ENCODE data around the gene ITIH4. TPM values are rescaled to one million over a fixed set of nuclear protein-coding genes. Genes with fewer than 3 reads are reported as not detected.

Gene ITIH4
- total RNA-seq, 1 experiment from 2014 or later, result not detected

DNA sequence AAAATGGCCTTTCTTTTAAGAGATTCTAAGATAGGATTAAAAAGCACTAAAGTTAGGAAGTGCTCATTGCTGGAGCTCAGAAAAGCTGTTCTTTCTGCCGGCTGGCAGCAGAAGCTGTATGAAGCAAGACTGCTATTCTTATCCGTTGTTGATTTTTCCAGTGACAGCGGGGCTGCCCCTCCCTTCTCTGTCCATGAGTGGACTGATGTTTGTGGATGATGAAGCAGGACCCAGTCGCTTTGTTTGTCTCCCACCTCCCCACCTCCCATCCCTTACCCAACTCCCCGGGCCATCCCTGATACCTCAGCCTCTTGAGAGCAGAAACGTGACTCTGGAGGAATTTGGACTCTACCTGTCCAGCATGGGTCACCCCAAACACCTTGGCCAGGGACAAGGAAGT, 14.7 kb upstream of the ITIH4 start:
- DNase-seq (ENCODE audit: low read depth in 1 of 2, low spot score in 2 of 2), result no peak
- no peaks in the 10 kb centered on the region for H3K9me3 ChIP-seq (replicated peaks)
- H3K27me3 ChIP-seq (replicated peaks), result no peaks in the 10 kb centered on the region
- H3K27ac ChIP-seq, result no peak overlapping the region
- H3K4me3 ChIP-seq, result no peak overlapping the region
- H3K36me3 ChIP-seq, result peaks cover 12% of the 10 kb centered on the region; the same call in 1 of the 2 replicates
- peaks cover 11% of the 10 kb centered on the region for H3K4me1 ChIP-seq (replicated peaks)

DNA sequence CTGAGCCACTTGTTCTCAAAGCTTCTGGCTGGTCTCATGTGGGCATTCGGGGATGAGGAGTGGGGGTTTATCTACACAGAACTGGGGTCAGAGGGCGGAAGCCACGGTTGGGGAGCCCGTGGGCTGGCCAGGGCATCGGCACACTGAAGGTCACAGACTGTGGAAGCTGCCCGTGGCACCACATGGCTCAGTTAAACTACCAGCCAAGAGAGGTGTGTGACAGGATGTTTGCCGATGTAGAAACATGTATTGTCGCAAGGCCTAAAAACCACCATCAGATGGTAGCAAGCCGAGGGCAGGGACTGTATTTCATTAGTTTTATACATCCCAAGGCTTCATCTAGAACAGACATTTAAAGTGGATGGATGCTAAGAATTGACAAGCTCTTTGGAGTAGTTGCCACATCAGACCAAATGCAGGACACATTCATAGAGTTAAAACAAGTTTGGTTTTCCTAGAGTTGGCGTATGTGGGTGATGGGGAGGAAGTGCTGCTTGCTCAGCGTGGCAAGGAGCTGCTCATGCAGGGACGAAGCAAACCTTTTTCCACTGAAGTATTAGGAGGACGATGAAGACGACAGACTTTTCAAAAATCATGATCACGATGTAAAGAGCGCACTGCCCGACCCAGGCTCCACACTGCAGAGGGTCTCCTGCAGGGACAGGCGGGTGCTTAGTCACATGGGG, 14.0 kb upstream of the ITIH4 start:
- no peak overlapping the region for H3K27ac ChIP-seq
- H3K4me1 ChIP-seq (replicated peaks), result peaks cover 11% of the 10 kb centered on the region
- no peak overlapping the region for H3K4me3 ChIP-seq
- peaks cover 10% of the 10 kb centered on the region; the same call in 1 of the 2 replicates for H3K36me3 ChIP-seq
- no peak for DNase-seq (ENCODE audit: low read depth in 1 of 2, low spot score in 2 of 2)
- no peaks in the 10 kb centered on the region for H3K9me3 ChIP-seq (replicated peaks)
- no peaks in the 10 kb centered on the region for H3K27me3 ChIP-seq (replicated peaks)

DNA sequence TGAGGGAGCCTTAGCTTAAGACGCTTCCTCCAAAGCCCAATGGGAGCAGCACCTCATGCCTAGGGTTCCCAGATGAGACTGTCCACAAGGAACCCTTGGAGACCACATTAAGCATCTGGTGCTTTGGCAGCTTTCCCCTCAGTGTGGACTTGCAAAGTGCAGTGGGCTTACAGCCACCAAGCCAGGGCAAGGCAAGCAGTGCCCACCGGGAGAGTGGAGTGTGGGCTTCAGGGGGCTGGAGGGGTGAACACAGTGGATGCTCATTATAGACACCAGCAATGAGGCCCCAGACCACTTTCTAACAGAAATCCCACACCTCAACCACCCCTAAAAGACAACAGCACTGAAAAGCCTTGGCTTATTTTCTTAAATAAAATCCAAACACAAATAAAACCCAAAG, 13.4 kb upstream of the ITIH4 start:
- no peak for DNase-seq (ENCODE audit: low read depth in 1 of 2, low spot score in 2 of 2)
- H3K27ac ChIP-seq, result no peak overlapping the region
- no peaks in the 10 kb centered on the region for H3K27me3 ChIP-seq (replicated peaks)
- H3K4me3 ChIP-seq, result no peak overlapping the region
- H3K9me3 ChIP-seq (replicated peaks), result no peaks in the 10 kb centered on the region
- peaks cover 11% of the 10 kb centered on the region for H3K4me1 ChIP-seq (replicated peaks)
- peaks cover 7% of the 10 kb centered on the region; the same call in 1 of the 2 replicates for H3K36me3 ChIP-seq

DNA sequence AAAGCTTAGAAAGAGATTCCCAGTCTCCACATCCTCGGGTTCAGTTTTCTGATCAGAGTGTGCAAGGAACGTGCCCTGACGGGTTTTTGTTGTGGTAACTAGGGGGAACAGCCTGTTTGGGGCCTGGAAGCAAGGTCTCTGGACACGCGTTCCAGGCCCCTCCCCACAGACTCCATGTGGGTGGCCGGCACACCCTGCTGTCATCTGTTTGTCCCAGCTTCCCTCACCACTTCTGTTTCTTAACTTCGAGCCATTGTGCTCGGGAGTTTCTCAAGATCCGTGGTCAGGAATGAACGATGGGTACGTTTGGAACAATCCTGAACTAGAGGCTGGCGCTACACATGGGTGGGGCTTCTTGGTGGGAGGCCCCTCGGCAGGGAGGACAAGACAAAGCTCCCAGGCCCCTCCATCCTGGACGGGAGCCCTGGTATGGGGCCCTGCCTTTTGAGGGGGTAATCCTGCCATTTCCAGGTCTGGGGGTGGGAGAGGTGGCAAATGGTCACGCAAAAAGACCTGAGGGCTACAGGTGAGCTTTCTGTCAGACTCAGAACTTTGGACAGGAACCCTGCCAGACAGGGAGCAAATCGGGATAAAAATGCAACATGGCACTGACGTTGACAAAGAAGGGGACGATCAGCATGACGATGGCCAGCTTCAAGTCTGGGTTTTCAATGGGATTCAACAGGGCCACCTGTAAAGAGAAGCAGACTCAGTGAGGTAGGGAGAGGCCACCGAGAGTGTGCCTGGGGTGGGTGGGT, 12.8 kb upstream of the ITIH4 start:
- peak in 1 of 2 experiments; percentile 28 for DNase-seq (ENCODE audit: low read depth in 1 of 2, low spot score in 2 of 2)
- Histone ChIP-seq H3K9me3 (replicated peaks) (no peaks in the 10 kb centered on the region), H3K4me1 (replicated peaks) (peaks cover 11% of the 10 kb centered on the region), H3K27ac (no peak overlapping the region), H3K4me3 (no peak overlapping the region), H3K27me3 (replicated peaks) (no peaks in the 10 kb centered on the region), H3K36me3 (peaks cover 7% of the 10 kb centered on the region; the same call in 1 of the 2 replicates)

DNA sequence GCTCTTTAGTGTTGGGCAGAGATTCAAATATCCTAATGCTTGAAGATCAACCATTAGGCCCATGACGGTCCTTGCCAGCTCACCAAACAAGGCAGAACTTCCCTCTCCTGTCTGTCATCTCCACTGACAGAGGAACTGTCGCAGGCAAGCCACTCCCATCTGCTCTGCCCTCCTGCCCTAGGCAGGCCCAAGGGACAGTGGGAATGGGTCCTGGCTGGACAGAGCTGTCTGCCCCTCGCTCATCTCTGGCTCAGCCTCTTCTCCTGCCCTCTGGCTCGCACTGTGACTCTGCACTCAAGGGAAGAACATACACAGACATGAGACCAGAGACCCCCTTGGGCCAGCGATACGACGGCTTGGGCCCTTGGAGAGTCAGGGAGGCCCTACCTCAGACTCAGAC, 12.0 kb upstream of the ITIH4 start:
- H3K36me3 ChIP-seq, result peaks cover 7% of the 10 kb centered on the region; the same call in 1 of the 2 replicates
- no peak overlapping the region for H3K27ac ChIP-seq
- DNase-seq (ENCODE audit: low read depth in 1 of 2, low spot score in 2 of 2), result no peak

DNA sequence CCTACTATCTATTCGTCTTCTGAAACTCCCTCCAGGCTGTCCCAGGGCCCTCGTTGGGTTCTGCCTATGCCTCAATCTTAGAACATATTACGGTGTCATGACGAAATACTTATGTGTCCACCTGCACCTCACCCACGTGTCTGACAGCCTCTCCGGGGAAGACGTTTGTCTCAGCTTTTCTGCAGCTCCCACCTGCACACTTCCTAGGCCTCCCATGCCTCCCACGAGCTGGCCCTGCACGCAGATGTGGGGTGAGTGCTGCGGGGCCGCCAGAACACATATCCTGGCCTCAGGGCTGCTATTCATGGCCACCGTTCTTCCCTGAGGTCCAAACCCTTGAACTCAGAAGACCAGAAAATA, 11.5 kb upstream of the ITIH4 start:
- peaks cover 11% of the 10 kb centered on the region for H3K4me1 ChIP-seq (replicated peaks)
- DNase-seq (ENCODE audit: low read depth in 1 of 2, low spot score in 2 of 2), result no peak
- H3K27ac ChIP-seq, result no peak overlapping the region
- H3K4me3 ChIP-seq, result no peak overlapping the region
- H3K9me3 ChIP-seq (replicated peaks), result no peaks in the 10 kb centered on the region
- H3K36me3 ChIP-seq, result peaks cover 7% of the 10 kb centered on the region; the same call in 1 of the 2 replicates
- H3K27me3 ChIP-seq (replicated peaks), result no peaks in the 10 kb centered on the region

More for the DNA sequence above, 12.0 kb upstream of the ITIH4 start:
- Histone ChIP-seq H3K9me3 (replicated peaks) (no peaks in the 10 kb centered on the region), H3K4me3 (no peak overlapping the region), H3K27me3 (replicated peaks) (no peaks in the 10 kb centered on the region), H3K4me1 (replicated peaks) (peaks cover 11% of the 10 kb centered on the region)

DNA sequence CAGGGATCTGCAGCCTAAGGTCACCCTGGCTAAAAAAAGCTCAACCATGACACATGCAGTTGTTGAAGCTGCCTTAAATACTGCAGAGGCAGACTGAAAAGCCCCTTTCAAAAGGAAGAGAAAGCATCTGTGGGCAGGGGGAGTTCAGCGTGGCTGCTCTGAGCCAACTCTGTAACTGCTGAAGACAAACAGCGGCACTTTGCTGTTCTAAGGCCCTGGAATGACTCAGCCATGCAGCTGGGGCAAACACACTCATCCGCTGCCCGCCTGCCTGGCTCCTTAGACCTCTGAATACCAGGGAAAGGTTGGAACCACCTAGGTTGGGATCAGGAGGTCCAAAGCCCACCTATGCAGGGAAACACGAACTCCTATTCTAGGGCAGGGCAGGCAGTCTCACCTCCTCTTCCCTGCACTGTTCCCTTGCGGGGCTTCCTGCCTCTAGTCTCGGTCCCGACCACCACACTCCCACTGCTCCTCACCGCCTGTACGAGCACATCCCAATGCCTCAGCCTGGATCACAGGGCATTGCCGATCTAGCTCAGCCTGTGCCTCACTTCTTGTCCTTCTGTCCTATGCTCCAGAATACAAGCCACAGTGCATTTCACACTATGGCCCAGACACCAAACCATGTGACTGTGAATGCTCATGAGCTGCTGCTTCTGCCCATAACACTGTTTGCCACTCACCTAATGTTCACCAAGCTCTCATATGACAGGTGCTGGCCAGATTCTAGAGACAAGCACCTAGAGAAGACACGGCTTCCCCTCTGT, 10.9 kb upstream of the ITIH4 start:
- no peak for DNase-seq (ENCODE audit: low read depth in 1 of 2, low spot score in 2 of 2)
- no peaks in the 10 kb centered on the region for H3K9me3 ChIP-seq (replicated peaks)
- H3K36me3 ChIP-seq, result peaks cover 7% of the 10 kb centered on the region; the same call in 1 of the 2 replicates
- H3K27me3 ChIP-seq (replicated peaks), result no peaks in the 10 kb centered on the region
- no peak overlapping the region for H3K27ac ChIP-seq
- no peak overlapping the region for H3K4me3 ChIP-seq
- peaks cover 11% of the 10 kb centered on the region for H3K4me1 ChIP-seq (replicated peaks)

DNA sequence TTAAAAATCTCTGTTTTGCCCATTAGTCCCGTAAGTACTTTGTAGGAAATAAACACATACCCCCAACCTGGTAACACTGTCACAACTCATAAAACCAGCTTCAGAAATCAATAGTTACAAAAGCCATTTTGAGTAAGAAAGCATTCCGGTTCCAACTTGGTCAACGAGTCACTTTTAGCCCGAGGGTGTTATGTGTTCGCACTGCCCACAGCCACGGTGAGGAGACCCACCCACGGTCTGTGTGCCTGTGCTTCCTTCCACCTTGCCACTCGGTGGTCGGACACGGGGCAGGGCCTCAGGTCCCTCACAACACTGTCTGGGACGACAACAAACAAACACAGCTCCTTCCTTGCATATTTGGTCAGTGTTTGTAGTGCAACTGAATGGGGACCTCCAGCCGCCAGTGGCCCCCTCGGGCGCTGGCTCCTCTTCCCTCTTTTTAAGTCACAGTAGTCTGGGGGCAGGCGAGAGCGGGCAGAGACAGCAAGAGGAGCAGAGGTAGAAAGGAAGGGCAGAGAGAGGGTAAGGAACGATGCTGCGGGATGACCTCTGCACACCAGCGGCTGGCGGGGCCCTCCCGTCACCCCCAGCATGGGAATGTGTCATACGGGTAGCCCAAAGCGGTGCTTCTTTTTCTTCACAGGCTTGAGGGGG, 9.5 kb upstream of the ITIH4 start:
- Histone ChIP-seq H3K36me3 (peaks cover 7% of the 10 kb centered on the region; the same call in 1 of the 2 replicates), H3K27me3 (replicated peaks) (no peaks in the 10 kb centered on the region), H3K4me1 (replicated peaks) (peaks cover 14% of the 10 kb centered on the region), H3K4me3 (no peak overlapping the region), H3K9me3 (replicated peaks) (no peaks in the 10 kb centered on the region), H3K27ac (no peak overlapping the region)
- DNase-seq (ENCODE audit: low read depth in 1 of 2, low spot score in 2 of 2), result no peak

DNA sequence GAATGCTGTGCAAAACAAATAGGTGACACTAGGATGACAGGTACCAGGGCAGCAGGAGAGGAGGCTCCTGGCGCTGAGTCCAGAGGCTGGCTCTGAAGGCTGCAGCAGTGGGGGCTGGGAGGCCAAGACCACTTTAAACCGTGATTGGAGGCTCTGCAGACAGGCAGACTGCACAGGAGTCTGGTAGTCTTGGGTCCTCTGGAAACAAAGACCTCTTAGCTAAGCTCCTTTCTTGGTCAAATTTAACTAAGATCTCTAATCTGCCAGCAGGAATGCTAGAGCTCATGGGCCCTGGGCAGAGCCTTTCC, 8.8 kb upstream of the ITIH4 start:
- H3K36me3 ChIP-seq, result peaks cover 7% of the 10 kb centered on the region; the same call in 1 of the 2 replicates

DNA sequence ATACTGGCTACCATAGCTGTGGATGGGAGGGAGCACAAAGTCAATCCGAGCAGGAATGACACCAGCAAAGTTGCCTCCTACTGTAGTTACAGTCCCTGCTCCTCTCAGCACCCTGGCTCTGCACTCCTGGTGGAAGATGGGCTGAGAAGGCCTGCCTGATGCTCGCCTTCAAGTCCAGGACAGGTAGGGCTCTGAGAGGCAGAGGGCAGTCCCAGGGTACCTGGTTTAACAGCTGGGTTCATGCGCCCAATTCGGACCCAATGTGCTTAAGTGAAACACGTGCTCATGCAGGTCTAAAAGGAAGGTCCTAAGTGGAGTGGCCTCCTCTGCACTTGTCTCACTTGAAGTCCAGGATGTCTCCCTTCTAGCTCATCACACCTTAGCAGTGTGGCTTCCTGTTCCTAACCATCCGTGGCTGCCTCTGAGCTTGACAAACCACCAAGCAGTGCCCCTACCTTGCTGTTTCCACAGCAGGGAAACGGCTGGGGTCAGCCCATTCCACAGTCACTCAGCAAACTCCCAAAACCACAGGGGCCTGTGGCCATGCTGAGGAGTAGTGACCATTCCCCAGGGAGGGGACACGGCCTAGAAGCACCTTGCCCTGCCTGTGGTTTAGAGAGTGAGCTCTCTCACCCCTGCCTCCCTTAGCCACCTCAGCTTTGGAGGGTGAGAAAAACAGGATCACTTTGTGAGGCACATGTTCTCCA, 8.2 kb upstream of the ITIH4 start:
- Histone ChIP-seq H3K27ac (no peak overlapping the region), H3K27me3 (replicated peaks) (no peaks in the 10 kb centered on the region), H3K36me3 (peaks cover 7% of the 10 kb centered on the region; the same call in 1 of the 2 replicates), H3K4me1 (replicated peaks) (peaks cover 15% of the 10 kb centered on the region), H3K4me3 (no peak overlapping the region), H3K9me3 (replicated peaks) (no peaks in the 10 kb centered on the region)
- no peak for DNase-seq (ENCODE audit: low read depth in 1 of 2, low spot score in 2 of 2)

More for the DNA sequence above, 8.8 kb upstream of the ITIH4 start:
- Histone ChIP-seq H3K4me1 (replicated peaks) (peaks cover 16% of the 10 kb centered on the region), H3K27ac (no peak overlapping the region), H3K9me3 (replicated peaks) (no peaks in the 10 kb centered on the region), H3K27me3 (replicated peaks) (no peaks in the 10 kb centered on the region), H3K4me3 (no peak overlapping the region)
- DNase-seq (ENCODE audit: low read depth in 1 of 2, low spot score in 2 of 2), result no peak

DNA sequence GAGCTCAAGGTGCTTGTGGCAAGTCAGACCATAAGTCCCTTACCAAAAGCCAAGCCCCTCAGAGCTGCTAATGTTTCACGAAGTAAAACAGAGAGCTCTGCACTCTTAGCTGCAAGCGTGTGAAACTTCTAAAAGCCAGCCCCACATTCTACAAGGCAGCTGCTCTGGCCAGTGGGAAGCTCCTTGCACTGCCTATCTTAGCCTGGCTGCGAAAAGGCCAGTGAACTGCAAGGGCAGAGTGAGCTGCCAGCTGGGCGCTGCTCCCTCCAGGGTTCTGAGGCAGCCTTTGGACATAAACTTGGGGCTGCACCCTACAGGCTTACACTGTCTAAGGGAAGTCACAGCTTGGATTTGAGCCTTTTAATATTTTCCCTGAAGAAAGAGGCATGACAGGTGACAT, 6.5 kb upstream of the ITIH4 start:
- no peak for DNase-seq (ENCODE audit: low read depth in 1 of 2, low spot score in 2 of 2)
- no peak overlapping the region for H3K27ac ChIP-seq
- H3K9me3 ChIP-seq (replicated peaks), result no peaks in the 10 kb centered on the region
- H3K4me1 ChIP-seq (replicated peaks), result peaks cover 6% of the 10 kb centered on the region
- no peaks in the 10 kb centered on the region for H3K27me3 ChIP-seq (replicated peaks)
- no peaks in the 10 kb centered on the region for H3K36me3 ChIP-seq
- H3K4me3 ChIP-seq, result no peak overlapping the region

DNA sequence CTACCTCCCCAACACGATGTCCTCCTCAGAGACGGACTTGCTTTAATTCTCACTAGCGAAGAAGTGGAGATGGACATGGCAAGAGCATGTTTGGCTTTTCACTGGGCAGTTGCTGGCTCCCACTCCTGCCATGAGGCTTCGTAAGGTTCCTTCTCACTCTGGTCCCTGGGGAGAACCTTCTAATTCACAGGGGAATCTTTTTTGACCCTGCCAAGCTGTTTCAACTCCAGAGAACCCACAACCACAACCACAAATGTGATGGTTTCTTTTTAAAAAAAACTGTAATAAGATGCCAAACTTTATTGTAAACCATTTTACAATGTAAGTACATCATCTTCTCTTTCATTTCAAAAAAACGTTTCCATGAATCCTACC, 6.0 kb upstream of the ITIH4 start:
- Histone ChIP-seq H3K27me3 (replicated peaks) (no peaks in the 10 kb centered on the region), H3K9me3 (replicated peaks) (no peaks in the 10 kb centered on the region), H3K36me3 (no peaks in the 10 kb centered on the region), H3K4me1 (replicated peaks) (peaks cover 11% of the 10 kb centered on the region), H3K4me3 (no peak overlapping the region), H3K27ac (no peak overlapping the region)
- no peak for DNase-seq (ENCODE audit: low read depth in 1 of 2, low spot score in 2 of 2)
